Measurements from ENCODE around the gene CPED1.

GRCh38 chr7:121186746-121187145 lies 198.2 kb downstream of the CPED1 start:
- no peak for TF ChIP-seq CTCF (IDR thresholded peaks at IDR 0.05)
- TF ChIP-seq POLR2AphosphoS5 (IDR thresholded peaks at IDR 0.05): no peak
- no peak for TF ChIP-seq POLR2A (IDR thresholded peaks at IDR 0.05)
